Superior temporal gyrus (tissue), 1 donor: Measurements from ENCODE around the gene TNRC6C.
A peak's percentile ranks its signal among the peaks of the same experiment; 100 is the strongest.

Experiments
- DNase-seq: peaks from one replicate; pipeline ENCODE4 v3.0.0-alpha.2; 2016; ENCODE audit errors: extremely low spot score

TNRC6C gene, protein sequence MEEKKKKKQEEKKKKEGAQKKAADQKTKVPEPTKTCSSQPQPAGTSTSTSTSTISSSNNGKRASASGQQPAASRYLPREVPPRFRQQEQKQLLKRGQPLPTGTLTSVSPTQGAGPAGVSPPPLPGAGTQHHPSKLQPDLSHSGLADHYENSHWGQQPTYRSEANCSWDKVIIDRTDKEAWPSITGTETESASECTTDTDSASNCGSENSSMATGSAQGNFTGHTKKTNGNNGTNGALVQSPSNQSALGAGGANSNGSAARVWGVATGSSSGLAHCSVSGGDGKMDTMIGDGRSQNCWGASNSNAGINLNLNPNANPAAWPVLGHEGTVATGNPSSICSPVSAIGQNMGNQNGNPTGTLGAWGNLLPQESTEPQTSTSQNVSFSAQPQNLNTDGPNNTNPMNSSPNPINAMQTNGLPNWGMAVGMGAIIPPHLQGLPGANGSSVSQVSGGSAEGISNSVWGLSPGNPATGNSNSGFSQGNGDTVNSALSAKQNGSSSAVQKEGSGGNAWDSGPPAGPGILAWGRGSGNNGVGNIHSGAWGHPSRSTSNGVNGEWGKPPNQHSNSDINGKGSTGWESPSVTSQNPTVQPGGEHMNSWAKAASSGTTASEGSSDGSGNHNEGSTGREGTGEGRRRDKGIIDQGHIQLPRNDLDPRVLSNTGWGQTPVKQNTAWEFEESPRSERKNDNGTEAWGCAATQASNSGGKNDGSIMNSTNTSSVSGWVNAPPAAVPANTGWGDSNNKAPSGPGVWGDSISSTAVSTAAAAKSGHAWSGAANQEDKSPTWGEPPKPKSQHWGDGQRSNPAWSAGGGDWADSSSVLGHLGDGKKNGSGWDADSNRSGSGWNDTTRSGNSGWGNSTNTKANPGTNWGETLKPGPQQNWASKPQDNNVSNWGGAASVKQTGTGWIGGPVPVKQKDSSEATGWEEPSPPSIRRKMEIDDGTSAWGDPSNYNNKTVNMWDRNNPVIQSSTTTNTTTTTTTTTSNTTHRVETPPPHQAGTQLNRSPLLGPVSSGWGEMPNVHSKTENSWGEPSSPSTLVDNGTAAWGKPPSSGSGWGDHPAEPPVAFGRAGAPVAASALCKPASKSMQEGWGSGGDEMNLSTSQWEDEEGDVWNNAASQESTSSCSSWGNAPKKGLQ (N-terminal part only)

DNA sequence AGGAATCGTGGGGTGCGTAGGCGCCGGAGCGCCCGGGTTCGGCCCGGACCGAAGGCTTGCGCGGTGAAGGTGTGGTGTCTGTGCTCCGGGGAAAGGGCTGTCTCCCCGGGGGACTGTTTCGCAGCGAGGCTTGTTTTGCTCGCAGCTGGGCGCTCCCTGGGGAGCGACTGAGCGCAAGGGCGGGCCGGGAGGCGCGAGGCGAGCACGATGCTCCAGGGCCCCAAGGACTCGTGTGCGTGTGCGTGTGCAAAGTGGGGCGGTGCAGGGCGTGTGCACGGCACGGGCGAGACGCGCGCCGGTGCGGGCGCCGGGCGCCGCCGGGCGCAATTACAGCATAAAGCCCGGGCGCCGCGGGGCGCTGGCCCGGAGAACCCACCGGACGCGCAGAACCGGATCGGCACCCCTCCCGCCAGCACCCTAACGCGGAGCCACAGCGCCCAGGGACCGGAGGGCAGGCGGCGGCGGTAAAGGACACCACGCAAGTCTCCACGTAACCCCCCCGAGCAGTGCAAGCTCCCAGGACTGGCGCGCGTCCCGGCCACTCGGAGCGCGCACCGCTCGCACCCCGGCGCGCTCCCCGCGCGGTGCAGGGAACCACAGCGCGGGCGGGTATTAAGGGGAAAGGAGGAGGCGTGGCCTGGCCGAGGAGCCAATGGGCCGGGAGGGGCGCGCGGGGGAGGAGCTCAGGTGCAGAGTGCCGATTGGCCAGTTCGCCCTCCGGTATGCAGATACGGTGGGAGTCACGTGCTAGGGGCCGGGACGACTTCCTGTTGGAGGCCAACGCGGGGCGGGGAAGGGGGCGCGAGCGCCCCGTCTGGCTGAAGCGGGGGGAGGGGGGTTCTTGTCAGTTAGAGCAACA, at the start of gene TNRC6C:
Gene TNRC6C (plus strand): TSS at position 847 of the 859 bp plus-strand sequence. CDS start 45,504 bp downstream, outside the sequence.
- DNase-seq: peak; percentile 99

DNA sequence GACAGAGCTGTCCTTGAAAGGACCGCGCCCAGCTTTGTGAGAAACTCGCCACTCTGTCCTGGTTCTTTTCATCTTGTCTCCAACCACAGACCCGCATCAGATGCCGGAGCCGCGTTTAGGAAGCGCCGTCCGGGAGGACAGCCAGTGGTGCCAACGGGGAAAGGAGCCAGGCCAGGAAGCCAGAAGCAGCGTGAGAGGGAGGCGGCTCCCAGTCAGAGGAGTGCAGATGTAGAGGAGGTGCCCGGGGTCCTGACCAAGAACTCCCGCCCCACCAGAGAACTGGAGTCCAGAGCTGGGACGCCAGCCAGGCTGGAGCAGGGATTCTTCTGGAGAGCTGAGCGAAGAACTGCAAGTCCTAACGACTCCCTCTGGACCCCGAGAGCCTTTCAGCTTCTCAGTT, 49.3 kb upstream of the TNRC6C start:
- DNase-seq: no peak

DNA sequence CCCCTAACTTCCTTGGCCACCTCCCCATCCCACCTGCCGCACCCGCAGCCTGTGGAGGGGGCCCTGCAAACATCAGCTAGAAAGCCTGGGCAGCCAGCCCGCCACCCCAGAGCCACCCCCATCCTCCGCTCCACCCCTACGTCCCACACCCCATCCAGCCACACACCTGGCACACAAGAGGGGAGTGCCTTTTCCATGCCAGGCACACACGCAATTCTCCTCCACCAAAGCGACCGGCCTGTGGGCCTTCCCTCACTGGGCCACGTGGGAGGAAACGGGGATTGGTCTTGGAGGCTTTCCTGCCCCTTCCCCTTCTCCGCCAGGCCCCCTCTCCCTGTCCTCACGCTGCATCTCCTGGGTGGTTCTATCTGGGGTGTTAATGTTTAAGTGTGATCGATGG, 48.7 kb upstream of the TNRC6C start:
- no peak for DNase-seq

DNA sequence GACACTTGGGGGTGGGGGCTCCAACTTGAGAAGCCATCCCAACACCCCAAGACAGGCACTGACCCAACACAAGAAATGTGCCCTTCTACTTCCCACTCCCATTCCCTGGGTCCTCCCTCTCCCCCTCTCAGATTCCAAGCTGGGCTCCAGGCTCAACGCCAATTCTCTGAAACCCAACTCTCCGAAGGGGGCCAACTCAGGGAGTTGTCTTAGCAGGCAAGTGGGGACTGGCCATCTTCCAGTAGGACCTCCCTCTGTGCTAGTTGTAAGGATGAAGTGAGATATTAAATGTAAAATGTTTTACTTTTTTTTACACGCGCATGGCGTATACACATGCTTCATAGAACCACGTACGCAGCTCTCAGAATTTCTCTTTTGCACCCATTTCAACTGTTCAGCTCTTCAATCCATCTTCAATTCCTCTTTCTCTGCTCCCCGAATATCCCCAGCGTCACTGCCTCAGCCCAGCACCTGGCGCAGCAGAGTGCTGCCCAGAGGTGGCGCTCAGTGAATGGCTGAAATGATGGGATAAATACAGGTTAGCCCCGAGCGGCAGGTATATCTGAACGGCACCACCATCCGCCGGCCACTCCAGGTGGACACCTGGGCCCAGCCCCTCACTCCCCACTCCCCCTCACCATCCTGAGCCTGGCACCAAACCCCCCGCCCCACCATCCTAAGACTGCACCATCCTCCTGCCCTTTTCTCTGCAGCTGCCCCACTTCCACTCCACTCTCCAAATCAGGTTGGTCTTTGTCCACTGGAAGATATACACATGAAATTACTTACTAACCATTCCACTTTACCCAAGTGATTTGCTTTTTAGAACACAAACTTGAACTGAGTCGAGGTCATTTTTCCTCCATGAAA, 43.9 kb upstream of the TNRC6C start:
- DNase-seq: no peak

DNA sequence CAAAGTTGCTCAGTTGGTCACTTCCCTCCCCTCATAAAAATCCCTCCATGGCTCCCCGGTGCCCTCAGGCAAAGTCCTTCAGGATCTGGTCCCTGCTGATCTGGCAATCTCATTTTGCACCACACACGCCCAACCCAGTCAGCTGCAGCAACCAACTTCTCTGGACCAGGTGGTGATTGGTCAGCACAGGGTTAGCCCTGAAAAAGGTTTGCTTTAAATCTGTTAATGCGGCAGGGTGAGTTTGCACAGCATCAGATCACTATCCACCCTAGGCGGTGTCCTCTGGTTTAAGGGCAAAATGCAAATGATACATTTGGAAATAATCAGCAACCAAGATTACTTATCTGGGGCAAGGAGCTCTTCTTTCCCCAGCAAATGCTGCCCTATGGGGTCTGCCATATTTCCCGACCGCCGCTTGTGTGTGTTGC, 42.9 kb upstream of the TNRC6C start:
- no peak for DNase-seq

DNA sequence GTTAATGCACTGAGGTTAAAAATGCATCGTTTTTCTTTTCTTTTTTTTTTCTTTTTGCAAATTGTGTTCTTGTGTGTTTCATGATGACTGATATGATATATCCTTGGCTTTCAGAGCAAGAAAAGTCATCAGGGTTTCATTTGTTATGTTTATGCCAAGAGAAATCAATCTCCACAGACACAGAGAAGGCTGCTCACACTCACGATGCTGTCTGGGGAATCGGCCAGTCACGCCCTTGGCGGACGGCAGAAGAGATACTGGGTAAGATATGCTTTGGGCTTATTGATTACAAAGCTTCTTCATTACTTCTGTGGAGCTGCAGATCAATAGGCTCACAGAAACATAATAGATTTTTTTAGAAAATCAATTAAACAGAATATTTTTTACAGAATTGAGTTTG, 42.2 kb upstream of the TNRC6C start:
- no peak for DNase-seq

DNA sequence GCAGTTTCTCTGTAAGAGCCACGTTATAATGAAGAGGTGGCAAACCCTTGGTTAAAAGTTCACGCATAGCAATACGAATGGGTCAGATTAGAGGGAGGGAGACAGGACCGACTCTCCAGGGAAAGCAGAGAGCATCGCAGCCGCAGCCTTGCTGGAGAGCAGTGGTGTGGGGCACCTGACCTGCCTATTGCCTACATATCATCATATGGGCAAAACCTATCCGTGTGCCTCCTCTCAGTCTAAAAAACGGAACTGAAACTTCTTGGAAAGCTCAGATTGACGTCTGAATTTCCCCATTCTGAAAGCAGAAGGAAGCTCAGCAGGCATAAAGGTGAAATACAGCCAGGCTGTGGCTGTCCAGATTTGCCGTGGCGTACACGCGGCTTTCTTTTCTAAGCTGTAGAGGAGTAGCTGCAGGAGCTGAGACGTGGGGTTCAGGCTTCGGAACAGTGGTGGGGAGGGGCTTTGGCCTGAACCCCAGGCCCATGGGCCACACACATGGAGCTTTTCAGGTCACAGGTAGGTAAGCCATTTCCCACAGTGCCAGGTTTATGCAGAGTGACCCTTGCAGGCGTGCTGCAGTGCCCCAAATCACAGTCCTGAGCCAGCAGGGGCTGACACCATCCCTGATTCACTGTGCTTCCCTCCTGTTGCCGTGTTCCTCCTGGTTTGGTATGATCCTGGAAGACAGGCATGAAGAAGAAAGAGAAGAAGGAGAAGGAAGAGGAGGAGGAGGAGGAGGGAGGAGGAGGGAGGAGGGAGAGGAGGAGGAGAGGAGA, 41.6 kb upstream of the TNRC6C start:
- DNase-seq: no peak

DNA sequence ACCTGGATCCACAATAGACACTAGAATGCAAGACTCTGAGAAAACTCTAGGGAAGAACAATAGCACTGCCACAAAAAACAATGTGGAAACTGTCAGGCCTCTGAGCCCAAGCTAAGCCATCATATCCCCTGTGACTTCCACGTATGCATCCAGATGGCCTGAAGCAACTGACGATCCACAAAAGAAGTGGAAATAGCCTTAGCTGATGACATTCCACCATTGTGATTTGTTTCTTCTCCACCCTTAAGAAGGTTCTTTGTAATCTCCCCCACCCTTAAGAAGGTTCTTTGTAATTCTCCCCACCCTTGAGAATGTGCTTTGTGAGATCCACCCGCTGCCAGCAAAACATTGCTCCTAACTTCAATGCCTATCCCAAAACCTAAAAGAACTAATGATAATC, 39.2 kb upstream of the TNRC6C start:
- DNase-seq: no peak

DNA sequence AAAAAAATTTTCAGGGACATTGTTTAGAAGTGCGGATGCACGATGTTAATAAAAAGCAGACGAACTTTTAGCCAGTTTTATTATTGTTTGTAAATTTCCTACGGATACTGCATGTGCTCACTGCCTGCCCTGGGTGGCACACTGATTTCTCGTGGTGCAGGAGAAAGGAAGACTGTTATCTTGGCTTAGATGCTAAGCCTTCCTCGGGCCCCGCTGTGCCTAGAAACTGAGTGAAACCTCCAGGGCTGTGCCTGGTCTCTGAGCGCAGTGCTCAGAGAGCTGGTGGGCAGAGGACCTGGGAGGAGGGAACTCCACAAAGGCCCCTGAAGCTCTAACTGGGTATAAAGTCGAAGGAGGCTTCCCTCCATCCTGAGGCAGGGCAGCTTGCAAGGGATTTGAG, 35.4 kb upstream of the TNRC6C start:
- DNase-seq: no peak

DNA sequence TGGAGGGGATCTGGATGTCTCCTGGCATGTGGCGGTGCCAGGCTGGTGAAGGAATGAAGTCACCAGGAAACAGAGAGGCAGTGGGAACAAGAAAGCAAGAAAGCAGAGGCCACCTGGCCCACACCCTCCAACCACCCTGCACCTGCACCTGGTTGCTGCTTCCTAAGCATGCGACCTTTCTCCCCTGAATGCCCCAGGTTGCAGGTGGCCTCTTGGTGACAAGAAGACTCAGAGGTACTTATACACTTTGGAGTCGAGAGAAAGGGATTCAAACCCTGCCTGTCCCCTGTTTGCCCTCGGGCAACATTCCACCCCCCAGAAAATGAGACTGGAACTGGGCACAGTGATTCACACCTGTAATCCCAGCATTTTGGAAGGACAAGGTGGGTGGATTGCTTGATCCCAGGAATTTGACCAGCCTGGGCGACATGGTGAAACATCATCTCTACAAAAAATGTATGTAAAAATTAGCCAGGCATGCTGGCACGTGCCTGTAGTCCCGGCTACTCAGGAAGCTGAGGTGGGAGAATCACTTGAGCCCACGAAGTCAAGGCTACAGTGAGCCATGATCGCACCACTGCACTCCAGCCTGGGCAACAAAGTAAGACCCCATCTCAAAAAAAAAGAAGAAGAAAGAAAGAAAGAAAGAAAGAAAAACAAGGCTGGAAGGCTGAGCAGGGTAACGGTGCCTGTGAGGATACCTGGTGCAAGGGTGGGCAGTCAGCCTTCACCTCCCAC, 34.6 kb upstream of the TNRC6C start:
- DNase-seq: no peak

DNA sequence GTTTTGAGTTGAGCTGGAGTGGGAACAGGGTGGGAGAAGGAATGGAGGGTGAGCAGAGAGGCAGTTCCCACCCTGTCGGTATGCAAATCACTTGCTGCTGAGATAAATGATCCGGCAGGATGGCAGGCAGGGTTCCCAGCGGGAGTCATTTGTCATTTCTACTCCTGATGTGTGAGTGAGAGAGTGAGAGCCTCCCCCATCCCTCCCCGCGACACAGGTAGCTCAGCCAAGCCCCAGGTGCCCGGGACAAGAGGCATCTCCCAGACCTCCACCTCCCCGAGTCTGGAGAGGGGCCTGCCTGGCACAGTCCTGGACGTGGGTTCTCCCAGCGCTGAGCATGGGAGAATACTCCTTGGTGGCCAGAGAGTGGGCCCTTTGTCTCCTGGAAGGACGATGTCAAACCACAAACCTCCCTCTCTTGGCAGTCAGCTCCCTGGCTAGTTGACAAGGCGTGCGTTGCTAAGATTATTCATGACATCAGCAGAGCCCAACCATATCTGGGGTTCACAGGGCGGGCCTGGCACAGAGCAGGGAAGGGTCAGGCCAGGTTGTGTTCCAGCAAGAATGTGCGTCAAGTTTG, 33.7 kb upstream of the TNRC6C start:
- peak; percentile 76 for DNase-seq

DNA sequence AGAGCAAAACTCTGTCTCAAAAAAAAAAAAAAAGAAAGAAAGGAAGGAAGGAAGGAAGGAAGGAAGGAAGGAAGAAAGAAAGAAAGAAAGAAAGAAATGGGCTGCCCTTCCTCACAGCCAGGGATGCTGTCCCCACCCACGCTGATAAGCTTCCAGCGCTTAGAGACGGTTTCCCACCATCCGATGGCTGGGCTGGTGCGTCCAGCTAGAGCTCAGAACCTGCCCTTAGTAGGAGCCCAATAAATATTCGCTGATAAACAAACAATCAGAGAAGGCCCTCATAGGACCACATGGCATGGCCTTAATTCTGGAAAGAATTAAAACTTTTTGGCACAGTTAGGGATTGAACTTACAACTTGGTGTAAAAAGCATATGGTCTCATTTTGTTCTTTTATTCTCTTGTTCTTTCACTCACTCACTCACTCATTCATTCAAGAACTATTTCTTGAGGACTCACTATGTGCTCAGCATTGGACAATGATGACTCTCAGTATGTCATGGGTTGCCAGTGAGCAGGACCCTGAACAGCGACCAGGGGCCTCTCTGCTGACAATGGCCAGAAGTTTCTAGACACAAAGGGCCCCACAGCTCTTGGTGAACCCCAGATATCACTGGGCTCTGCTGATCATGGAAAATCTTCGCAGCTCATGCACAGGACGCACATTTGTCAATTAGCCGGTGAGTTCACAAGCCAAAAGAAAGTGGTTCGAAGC, 32.5 kb upstream of the TNRC6C start:
- DNase-seq: no peak

DNA sequence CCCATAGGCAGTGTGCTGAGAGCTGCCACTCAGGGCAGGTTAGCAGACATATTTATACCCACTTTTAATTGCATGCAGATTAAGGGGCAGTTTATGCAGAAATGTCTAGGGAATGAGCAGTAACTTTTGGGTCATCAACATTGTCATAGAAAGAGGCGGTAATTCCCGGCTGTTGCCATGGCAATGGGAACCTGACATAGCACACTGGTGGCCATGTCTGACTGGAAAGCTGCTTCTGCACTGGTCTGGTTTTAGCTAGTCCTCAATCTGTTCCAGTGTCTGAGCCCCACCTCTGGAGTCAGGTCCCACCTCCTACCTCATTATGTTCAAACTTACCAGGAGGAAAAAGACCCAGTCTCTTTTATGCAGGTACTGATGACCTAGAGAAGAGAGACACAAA, 31.5 kb upstream of the TNRC6C start:
- DNase-seq: no peak

DNA sequence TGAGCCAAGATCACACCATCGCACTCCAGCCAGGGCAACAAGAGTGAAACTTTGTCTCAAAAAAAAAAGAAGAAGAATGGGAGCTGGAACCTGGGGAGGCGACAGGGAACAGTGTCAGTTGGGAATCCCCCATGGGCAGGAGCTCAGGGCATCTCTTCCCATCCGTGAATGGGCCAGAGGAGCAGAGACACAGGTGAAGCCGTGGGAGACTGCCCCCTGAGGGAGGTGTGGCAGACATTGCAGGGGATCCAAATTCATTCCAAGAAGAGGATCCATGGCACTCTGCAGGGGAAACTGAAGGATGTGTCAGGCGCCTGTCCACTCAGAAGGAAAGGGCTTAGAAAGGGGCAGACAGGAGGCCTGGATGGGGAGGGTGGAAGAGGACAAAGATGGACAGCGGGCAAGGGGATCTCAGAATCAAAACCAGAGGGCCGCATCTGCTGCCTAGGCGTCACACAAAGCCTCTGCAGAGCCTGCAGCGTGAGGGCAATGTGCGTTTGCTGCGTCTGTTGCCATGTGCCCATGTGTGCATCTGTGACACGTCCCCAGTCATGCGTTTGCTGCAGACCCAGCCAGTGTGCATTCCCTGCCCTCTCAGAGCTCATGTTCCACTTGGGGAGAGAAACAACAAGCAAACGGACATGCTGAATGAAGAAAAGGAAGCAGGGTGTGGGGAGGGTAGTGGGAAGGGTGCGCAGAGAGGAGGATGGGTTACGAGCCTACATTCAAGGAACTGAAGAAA, 30.6 kb upstream of the TNRC6C start:
- no peak for DNase-seq

DNA sequence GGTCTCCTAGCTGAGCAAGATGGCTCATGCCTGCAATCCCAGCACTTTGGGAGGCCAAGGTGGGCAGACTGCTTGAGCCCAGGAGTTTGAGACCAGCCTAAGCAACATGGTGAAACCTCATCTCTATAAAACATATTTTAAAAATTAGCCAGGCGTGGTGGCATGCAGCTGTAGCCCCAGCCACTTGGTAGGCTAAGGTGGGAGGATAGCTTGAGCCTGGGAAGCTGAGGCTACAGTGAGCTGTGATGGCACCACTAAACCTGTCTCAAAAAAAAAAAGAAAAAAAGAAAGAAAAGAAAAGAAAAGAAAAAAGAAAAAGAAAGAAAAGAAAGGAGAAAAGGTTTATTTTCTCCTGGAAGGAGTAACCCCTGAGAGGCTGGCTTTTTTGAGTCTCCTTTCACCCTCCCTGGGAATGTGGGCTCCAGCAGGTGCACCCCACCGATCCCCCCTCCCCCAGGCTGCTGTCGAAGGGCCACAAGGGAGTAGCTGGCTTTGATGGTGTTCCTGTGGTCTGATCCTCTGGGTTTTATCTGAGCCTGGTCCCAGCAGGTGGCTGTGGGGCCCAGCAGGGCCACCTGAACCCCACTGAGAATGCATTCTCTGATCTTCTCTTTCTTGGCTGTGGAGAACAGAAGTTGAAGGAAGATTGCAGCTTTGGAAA, 29.9 kb upstream of the TNRC6C start:
- no peak for DNase-seq

DNA sequence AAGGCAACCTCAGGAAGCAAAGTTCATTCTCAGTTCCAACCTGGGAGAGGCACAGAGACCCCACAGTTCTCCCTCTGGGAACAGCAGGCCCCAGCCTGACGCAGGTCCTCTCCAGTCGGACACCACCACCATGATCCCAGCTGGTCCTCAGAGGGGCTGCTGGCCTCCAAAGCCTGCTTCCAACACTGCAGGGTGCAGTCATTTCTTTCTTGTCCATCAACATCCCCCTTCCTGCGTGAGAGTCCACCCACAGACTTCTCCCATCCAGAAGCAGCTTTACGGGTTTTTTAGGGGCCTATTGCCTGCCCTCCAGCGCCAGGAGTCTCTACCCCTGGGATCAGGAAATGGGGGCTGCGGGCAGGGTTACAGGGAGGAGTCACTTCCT, 29.3 kb upstream of the TNRC6C start:
- DNase-seq: no peak
